Measurements from ENCODE around the gene SOHLH1.

The SOHLH1 gene

DNA sequence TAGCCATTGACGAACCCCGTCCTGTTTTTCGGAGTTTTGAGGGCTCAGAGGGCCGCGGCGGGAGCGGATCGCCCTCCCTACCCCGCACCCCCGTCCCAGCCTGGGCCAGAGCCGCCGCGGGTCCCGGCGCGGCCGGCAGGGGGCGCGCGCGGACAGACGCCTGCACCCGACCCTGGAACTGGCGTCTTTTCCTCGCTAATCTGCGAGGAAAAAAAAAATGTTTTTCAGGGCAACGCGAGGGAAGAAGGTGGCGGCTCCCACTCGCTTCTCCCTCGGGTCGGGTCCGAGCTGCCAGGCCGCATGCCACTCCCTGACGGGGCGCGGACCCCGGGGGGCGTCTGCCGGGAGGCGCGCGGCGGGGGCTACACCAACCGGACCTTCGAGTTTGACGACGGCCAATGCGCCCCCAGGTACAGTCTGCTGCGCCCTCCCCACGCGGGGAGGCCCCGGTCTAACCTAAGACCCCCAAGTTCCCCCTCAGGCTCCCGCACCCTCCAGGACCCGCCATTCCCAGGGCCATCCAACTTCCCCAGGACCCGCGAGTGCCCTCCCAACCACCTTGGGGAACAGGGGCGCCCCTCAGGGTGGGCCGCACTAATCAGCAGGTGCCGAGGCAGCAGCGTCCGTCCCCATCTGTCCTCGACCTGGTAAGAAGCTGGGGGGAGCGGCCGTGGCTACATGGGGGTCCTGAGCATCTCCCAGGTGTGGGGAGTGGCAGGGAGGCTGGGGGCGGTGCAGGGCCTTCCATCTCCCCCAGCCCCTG is 2.9 kb upstream of the SOHLH1 start, which contains the start of gene KCNT1:
Gene KCNT1, plus strand, starts transcription at position 227 of the 763 bp plus-strand sequence. Its CDS starts 74 bp downstream, at position 301.
- DNase-seq, result peak; percentile 16

DNA sequence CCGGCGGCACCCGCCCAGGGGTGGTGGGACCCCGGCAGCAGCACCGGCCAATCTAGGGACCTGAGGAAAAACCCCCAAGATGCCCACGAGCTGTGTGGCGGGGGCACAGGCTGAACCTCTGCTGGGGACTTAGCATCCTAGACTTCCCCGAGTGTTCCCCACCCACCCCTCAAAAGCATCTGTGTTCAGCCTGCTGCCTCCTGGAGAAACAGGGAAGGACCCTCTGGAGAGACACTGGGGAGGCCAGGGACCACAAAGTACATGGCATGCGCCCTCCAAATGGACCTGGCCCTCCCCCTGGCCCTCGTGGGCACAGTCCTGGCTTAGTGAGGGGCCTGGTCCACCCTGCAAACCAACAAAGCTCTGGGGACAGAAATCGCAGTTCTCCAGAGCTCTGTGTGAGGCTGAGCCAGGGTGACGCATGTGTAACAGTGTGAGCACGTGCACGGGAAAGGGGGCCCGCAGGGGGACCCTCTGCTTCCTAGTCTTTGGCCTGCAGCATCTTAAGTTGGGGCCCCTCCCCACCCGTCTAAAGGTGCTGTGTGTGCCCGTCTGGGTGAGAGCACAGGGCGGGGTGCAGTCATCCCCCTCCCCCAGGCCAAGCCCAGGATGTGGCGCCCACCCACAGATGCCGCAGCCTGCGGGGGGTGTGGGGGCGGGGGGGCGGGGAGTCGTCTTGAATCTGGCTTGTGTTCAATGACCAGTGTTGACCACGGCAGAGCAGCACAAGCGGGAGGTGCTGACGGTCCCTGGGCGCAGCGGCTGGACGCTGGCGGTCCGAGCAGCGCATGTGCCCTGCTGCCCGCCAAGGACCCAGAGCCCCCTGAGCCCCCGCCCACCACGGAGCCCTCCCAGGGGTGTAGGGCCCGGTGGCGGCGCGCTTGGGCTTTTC is 2.0 kb upstream of the SOHLH1 start:
- no peak for DNase-seq

DNA sequence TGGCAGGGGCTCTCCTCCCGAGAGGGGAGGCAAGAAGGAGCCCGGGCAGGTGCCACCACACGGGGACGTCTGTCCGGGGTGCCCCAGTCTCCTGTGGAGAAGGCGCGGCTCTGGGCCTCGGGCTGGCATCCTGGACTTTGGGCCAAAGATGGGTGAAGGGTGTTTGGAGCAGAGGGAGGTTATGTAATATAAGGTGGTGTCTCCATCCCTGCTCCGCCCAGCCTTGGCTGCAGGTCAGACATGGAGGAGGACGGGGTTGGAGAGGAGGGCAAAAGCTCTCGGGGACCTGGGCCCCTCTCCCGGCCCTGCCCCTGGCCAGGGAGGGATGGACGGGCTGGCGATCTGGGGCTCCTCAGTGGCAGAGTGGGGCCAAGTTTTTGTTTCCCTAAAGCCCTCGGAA is 1.2 kb upstream of the SOHLH1 start:
- DNase-seq, result no peak

DNA sequence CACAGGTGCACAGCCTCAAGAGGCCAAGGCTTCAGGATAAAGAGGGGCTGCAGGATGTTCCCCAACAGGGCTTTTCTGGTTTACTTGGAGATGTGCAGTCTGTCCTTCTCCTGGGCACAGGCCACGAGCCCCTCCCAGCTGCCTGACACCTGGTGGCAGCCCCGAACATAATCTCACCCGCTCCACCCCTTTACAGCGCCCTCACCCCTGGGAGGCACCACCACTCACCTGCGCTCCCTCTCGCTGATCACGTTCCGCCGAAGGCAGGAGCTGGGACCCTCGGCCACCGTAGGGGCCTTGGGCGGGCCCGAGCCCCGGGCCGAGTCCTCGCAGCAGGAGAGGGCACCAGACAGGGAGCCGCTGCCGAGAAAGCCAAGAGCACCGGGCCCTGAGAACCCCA is 514 bp downstream of the SOHLH1 start:
- DNase-seq, result no peak

DNA sequence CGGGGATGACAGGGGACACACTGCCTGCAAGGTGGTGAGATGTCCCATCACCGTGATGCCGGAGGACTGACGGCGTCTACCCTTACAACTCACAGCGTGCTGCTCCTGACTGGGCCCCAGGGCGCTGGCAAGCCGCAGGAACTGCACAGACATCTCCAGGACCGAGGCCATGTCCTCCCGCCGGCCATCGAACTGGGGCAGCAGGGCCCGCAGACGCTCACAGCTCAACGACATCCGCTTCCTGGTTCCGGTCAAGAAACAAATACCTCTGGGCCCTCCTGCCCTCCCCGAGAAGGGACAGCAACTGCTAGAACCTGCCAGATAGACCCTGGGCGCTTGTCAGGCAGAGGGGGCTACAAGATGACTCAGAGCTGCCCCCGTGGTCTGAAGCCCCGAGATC is 1.0 kb downstream of the SOHLH1 start:
- no peak for DNase-seq

DNA sequence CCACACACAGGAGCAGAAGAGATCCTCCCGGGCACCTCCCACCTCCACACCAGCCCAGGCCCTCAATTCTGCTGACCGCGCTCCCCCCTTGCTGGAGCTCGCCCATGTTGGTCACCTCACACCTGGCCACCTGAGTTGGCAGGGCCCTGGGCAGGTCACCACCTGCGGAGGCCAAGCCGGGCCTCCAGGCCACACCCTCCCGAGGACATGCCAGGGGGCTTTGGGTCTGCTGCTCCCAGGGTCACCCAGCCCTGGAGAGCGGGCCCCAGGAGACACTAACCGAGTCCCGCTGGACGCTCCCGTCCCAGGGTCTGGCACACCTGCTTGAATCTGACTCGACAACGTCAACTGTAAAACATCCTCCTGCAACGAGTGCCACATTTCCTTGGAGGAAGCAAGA is 2.1 kb downstream of the SOHLH1 start:
- DNase-seq, result no peak

DNA sequence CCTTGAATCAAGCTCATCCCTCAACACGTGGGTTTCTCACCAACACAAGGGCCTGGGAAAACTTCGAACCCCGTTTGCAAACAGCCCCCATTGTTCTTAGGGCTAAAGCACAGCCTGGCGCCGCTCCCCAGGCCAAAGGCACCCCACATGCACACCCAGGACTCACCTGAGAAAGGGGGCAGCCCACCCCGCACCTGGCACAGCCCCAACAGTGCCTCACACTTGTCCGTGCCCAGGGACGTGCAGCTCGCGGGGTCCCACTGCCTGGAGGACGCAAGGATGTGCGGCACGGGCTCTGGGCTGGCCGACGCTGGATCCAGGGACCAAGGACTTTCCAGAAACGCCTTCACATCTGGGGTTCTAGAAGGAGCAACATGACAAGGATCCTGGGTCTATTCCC is 2.8 kb downstream of the SOHLH1 start:
- no peak for DNase-seq

DNA sequence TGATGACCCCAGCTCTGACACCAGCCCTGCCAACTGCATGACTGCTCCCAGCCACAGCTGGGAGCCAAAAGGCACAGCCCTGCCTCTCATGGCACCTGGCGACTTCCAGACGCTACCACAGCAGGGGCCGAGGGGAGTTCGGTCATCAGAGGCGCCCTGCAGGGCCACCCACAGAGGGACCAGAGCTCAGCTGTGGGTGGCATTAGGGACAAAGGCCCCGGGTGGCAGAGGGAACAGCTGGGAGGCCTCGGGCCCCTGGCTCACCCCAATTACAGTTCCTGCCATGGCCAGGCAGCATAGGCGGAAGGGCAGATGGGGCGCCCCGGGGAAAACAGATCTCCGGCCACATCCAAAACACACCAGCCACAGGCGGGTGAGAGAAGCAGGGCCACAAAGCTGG is 3.6 kb downstream of the SOHLH1 start:
- DNase-seq, result no peak

DNA sequence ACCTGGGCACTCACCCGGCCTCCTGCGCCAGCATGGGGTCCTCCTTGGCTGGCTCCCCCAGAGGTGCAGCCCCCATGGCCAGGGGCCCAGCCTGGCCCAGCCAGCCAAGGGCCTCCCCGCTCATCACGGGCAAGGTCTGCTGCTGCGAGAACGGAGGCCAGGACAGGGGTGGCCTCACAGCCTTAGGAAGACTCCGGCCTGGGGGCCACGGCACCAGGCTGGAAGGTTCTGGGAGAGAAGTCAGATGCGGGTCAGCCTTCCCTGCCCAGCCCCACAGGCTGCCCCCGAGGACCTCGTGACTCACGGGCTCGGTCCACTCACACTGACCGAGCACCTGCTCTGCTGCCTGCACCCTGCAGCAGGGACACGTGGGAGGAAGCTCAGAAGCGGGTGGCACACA is 4.2 kb downstream of the SOHLH1 start:
- no peak for DNase-seq

DNA sequence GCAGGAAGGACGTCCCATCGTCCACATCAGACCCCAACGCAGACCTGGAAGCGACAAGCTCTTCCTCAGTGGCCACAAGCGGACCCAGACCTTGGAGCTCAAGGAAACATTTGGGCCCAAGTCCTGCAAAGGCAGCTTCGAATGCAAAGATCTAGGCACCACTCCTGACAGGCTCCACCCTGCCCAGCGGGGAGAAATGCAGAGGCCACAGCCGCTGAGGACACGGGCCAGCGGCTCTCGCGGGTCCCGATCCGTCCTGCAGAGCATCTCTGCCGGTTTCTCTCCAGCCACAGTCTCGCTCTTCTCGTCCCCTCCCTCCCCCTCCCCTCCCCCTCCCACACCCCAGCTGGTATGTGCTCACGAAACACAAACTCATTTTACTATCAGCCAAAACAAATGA is 4.9 kb downstream of the SOHLH1 start:
- DNase-seq, result no peak

DNA sequence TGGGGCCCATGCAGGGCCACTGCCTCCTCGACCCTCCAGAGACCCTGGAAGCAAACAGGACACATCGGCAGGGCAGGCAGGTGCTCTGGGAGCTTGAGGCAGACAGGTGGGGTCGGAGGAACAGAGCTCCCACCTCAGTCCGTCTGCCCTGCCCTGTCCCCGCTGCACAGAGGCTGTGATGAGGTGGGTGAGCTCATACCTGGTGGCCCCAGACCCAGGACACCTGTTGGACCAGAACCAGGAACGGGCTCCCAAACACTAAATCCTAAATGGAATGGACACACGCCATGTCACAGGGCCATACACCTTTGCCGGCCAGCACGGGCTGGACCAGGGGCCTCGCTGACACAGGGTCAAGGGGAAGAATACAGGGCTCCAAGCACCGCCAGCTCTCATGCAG is 5.5 kb downstream of the SOHLH1 start:
- no peak for DNase-seq

DNA sequence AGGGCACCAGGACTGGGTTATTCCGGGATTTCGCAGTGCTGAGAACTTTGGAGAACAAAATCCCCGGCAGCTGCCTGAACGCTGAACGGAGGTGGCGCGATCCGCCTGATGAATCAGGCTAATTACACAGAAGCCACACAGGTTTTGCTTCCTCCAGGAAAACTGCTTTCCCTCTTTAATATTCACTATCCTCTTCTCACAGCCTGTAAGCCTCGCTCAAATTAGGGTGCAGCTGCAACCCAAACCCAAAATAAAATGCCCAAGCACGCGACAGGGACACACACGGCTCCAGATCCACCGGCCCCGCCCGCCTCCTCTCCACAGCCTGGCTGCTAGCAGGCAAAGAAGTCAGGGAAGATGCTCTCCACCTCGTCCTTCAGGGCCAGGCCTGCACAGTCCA is 6.0 kb downstream of the SOHLH1 start:
- no peak for DNase-seq

DNA sequence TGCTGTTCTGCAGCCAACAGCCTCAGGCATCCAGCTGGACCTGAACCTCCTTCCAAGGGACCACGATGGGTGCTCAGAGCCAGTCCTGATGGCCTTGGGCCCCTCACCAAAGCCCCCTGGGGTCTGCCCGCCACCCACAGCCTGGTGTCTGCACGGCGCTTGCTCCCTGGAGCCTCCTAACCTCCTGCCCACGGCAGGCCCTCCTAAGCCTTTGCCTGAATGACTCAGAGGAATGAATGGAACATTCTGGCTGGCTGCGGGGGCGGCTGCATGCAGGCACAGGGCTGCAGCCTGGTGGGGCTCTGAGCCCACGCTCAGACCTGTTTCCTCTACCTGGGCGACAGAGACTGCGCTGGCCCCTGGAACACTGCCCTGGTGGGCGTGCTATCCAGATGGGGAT is 6.9 kb downstream of the SOHLH1 start:
- DNase-seq, result no peak

DNA sequence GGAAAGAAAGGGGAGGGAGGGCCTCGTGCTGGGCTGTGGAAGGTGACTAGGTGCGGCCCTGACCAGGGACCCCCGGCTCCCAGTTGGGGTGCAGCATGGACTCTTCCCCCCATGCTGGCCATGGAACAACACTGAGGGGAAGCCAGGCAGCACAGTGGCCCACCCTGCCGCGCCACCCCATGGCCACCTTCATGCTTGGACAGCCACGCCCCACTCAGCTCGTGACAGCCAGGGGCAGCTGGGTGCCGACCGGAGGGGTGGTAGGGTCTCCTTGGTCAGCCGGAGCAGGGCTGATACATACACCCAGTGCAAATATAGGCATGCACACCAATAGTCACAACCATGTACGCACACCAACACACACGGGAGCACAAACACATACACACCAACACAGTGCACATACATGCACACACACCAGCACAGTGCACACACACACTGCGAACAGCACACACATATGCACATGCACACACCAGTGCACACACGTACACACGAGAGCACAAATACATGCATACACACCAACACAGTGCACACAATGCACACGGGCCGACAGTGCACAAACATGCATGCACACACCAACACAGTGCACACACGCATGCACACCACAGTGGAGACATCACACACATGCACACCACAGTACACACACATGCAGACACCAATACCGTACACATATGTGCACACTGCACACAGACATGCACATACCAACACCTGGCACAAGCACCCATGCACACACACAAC is 8.3 kb downstream of the SOHLH1 start:
- DNase-seq, result no peak

DNA sequence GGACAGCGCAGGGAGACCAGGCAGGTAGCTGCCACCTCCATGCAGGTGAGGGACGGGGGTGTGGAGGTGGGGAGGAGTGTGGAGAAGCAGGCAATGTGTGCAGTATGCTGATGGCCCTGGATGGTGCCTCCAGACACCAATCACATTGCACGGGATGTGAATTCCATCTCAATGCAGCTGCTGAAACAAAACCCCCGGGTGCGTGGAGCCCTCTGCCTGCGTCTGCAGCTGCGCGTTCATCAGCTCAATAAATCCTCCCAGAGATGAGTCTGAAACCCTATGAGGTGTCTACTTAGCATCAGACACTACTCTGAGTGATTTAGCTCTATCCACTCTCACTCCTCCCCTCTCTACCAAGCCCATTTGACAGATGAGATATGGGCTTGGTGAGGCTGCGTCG is 10.3 kb downstream of the SOHLH1 start:
- no peak for DNase-seq

DNA sequence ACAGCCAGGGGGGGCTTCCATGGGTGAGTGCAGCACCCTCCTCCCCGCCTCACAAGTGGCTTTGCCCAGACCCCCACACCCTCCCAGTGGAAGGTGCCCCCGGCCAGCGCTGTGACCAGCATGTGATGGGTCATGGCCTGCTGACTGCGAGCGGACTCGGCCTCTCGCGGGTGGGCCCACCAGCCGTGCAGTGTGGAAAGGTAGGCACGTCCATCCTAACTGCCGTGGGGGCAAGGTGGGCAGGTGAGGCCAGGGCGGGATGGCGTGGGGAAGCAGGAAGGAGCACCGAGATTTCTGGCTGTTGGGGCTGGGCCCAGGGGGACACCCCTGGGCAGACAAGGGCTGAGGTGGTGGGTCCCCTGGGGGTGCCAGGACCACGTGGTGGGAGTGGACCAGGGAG is 12.1 kb downstream of the SOHLH1 start:
- DNase-seq, result no peak

DNA sequence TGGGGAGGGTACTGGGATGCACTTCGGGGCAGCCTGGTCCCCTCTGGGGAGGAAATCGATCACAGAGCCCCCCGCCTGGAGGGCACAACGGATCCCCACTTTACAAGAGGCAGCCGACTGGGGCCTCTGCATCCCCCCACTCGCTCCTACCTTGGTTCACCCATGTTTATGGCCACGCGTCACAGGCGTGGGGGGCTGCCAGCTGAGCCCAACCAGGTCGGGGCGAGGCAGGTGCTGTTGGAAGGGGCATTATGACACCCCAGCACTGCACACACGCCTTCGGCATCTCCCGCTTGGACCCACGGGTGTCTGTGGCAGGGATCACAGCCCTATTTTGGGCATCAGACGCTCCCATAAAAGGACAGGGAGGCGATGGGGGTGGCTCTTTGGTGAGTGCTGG is 14.6 kb downstream of the SOHLH1 start:
- DNase-seq, result no peak

DNA sequence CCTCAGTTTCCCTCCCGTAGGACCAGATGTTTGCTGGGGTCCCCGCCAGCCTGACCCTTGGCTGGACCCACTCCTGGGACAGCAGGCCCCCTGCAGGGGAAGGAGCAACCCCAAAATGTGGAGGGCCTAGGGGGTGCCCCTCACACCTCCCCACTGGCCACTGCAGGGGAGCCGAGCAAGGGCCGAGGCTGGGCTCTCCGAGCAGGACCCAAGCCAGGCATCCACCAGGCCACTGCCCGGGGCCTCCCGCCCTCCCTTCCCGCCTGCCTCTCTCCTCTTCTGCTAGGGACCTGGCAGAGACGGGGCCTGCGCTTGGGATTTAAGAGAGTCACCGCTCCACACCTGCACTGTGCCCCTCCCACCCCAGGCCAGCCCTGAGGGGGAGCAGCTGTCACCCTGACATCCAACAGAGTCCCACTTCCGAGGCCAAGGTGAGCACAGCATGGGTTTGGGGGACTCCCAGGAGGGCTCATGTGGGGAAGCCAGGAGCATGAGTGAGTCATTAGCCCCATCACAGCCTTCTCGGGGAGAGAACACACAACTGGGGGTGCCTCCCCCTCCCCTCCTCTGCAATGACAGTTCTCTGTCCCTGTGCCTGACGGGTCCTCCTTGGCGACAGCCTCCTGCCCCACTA is 15.8 kb downstream of the SOHLH1 start:
- DNase-seq, result no peak

DNA sequence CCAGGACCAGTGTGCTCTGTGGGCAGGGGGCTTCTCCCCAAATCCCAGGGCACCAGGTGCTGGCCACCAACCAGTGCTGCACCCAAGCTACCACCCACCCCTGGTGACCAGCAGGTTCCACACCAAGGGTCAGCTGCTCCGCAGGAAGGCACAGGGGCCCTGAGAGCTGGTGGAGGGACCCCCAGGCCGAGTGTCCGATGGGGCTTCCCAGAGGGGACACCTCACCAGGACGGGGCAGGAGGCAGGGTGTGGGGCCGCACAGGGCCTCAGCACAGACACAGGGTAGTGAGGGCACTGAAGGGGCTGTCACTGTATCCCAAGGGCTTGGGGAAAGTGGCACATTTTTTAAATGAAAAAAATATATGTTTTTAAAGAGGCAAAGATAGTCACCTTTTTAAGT is 18.1 kb downstream of the SOHLH1 start:
- no peak for DNase-seq

DNA sequence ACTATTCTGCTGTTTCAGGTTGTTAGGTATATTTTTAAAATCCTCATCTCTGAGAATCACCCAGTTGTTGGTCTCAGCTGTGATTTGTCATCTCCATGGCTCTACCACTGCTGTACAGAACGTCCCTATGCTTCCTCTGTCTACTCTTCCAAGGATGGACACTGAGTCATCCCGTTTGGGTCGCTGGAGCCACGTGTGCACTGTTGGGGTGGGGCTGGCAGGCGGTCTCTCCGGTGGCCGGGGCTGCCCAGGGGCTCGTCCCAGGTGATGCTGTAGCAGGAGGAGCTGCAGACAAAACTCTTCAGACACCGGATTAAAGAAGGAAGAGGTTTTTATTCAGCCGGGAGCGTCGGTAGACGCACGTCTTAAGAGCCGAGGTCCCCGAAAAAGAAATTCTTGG is 19.2 kb downstream of the SOHLH1 start:
- DNase-seq, result no peak

DNA sequence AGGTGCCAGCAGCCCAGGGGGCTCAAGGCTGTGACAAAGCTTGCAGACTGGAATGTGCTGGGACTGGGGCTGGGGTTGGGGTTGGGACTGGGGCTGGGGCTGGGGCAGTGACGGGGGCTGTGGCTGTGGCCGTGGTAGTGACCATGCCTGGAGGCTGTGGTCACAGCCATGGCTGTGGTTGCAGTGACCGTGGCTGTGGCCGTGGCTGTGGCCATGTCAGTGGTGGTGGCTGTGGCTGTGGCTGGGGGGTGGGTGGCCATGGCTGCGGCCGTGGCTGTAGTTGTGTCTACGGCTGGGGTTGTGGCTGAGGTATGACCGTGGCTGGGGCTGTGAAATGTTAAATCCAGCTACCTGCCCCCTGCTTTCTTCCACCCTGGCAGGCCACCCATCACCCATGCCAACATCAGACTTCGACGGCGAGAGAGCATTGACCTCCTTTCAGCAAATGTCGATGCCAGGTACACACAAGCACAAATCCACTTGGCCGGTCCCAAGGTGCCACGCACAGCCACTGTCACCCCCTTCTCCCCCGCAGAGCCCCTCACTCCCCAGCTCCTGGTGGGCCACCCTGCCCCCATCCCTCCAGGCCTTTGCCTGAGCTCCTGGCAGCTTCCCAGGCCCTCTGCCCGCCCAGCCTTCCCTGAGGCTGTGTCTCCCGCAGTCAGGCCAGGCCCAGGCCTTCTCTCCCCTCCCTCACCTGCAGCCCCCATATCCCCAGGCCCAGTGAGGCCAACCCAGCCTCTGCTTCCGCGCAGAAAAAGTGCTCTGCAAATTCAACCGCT is 20.9 kb downstream of the SOHLH1 start:
- no peak for DNase-seq

DNA sequence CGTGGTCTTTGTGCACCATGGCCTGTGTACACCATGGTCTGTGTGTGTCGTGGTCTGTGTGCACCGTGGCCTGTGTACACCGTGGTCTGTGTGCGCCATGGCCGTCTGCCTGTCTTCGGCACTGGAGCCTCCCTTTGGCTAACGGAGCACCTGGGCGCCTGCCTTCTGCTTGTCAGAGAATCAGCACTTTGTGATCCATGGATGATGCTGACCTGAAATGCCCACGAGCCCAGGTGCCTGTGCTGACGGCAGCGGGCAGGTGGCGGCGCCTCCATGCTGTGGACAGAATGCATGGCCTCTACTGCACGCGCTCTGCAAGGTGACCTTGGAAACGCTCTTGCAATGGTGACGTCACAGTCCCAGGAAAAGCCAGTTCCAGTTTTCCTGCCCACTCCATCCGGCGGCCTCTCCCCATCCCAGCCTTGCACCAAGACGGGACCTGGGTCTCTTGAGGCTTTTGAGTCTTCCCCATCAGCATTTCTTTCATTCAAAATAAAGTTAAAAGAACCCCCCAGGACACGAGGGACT is 21.6 kb downstream of the SOHLH1 start:
- no peak for DNase-seq
